SK-N-SH treated with all-trans-retinoic acid at 6 μM for 48 hours (cell line): ENCODE measurements around the gene MS4A4A.

Source experiments
- ATAC-seq: fragments of 200-7000 bp; cut with Tn5 transposase; 3 replicates; pipeline ENCODE4 v1.9.1; 2020; ENCODE audit warnings: mild to moderate bottlenecking, moderate library complexity
- ARNTL ChIP-seq: fragments of 450-650 bp; formaldehyde crosslinking; IDR thresholded peaks from 2 replicates; pipeline ENCODE4 v1.5.0; 2020; ENCODE audit warnings: low read depth, mild to moderate bottlenecking, moderate library complexity, borderline replicate concordance
- CSDC2 ChIP-seq: fragments of 250-450 bp; sonication (Bioruptor Pico); IDR thresholded peaks from 2 replicates; pipeline ENCODE4 v1.5.0; 2020; ENCODE audit warnings: mild to moderate bottlenecking, moderate library complexity
- ESRRG ChIP-seq: fragments of 250-450 bp; sonication (Bioruptor Pico); IDR thresholded peaks from 2 replicates; pipeline ENCODE4 v1.6.1; 2021; ENCODE audit warnings: mild to moderate bottlenecking
- ISL1 ChIP-seq: fragments of 250-450 bp; sonication (Bioruptor Pico); IDR thresholded peaks from 2 replicates; pipeline ENCODE4 v2.1.2; 2022; ENCODE audit warnings: mild to moderate bottlenecking, moderate library complexity
- OSR1 ChIP-seq: fragments of 250-450 bp; sonication (Bioruptor Pico); IDR thresholded peaks from 2 replicates; pipeline ENCODE4 v1.8.0; 2022; ENCODE audit warnings: moderate library complexity, mild to moderate bottlenecking, inconsistent platforms
- POU6F1 ChIP-seq: fragments of 250-450 bp; sonication (Bioruptor Pico); IDR thresholded peaks from 2 replicates; pipeline ENCODE4 v1.8.0; 2021; ENCODE audit warnings: low read depth, mild to moderate bottlenecking, moderate library complexity, borderline replicate concordance
- PPARA ChIP-seq: fragments of 250-450 bp; sonication (Bioruptor Pico); IDR thresholded peaks from 2 replicates; pipeline ENCODE4 v1.5.0; 2020; ENCODE audit warnings: mild to moderate bottlenecking, borderline replicate concordance
- RARB ChIP-seq: fragments of 250-450 bp; sonication (Bioruptor Pico); IDR thresholded peaks from 2 replicates; pipeline ENCODE4 v1.8.0; 2021; ENCODE audit warnings: mild to moderate bottlenecking, moderate library complexity
- TCF4 ChIP-seq: fragments of 250-450 bp; sonication (Bioruptor Pico); IDR thresholded peaks from 2 replicates; pipeline ENCODE4 v1.8.0; 2021; ENCODE audit warnings: mild to moderate bottlenecking, moderate library complexity, borderline replicate concordance
- ZC3H10 ChIP-seq: fragments of 250-450 bp; sonication (Bioruptor Pico); IDR thresholded peaks from 2 replicates; pipeline ENCODE4 v1.5.1; 2021; ENCODE audit warnings: mild to moderate bottlenecking, moderate library complexity
- ZFP3 ChIP-seq: fragments of 250-450 bp; sonication (Bioruptor Pico); IDR thresholded peaks from 2 replicates; pipeline ENCODE4 v1.5.0; 2020; ENCODE audit warnings: mild to moderate bottlenecking, moderate library complexity
- ZFP30 ChIP-seq: fragments of 450-650 bp; formaldehyde crosslinking; IDR thresholded peaks from 2 replicates; pipeline ENCODE4 v1.5.0; 2022; ENCODE audit warnings: mild to moderate bottlenecking, moderate library complexity
- ZNF565 ChIP-seq: fragments of 450-650 bp; formaldehyde crosslinking; conservative IDR thresholded peaks from 2 replicates; pipeline ENCODE4 v1.5.0; 2020; ENCODE audit warnings: low read depth, mild to moderate bottlenecking, moderate library complexity
- TF ChIP-seq, protein P1 (sequence below): fragments of 250-450 bp; sonication (Bioruptor Pico); IDR thresholded peaks from 2 replicates; pipeline ENCODE4 v1.5.1; 2021; ENCODE audit warnings: mild to moderate bottlenecking, moderate library complexity
- TF ChIP-seq, protein P2 (sequence below): fragments of 250-450 bp; sonication (Bioruptor Pico); IDR thresholded peaks from 2 replicates; pipeline ENCODE4 v1.5.1; 2020; ENCODE audit warnings: low read depth, mild to moderate bottlenecking, moderate library complexity
- TF ChIP-seq, protein P3 (sequence below): fragments of 250-450 bp; sonication (Bioruptor Pico); IDR thresholded peaks from 2 replicates; pipeline ENCODE4 v1.5.0; 2020; ENCODE audit warnings: mild to moderate bottlenecking, moderate library complexity

The MS4A4A gene

GRCh38 chr11:60336767-60337391, 56.4 kb downstream of the MS4A4A start:
- ATAC-seq, result no peak
- TF ChIP-seq ZFP3 (CRISPR knock-in tag), result no peak
- no peak for TF ChIP-seq ESRRG (CRISPR knock-in tag)
- no peak for TF ChIP-seq ARNTL (CRISPR knock-in tag)

DNA sequence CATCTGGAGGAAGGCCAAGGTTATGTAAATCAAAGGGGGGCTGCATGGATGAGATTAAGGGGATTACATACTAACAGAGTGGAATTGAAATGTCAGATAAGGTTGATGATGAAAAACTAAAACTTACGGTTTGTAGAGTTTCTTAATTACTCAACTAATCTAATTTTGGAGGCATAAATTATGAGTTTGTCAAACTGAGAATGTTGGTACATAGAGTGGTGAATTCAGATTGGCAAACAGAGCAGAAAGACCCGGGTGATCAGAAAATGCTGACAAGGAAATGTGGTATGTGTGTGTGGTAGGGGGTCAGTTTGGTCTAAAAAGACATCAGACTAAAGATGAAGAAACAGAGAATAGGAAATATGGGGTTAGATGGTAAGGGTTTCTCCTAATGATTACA, 57.6 kb downstream of the MS4A4A start:
- TF ChIP-seq TCF4 (CRISPR knock-in tag) (no peak), ISL1 (CRISPR knock-in tag) (no peak), ZFP3 (CRISPR knock-in tag) (no peak), ZFP30 (CRISPR knock-in tag) (no peak), ZNF565 (CRISPR knock-in tag) (no peak), OSR1 (no peak), ESRRG (CRISPR knock-in tag) (no peak), ARNTL (CRISPR knock-in tag) (no peak), RARB (CRISPR knock-in tag) (no peak), ZC3H10 (CRISPR knock-in tag) (no peak), PPARA (CRISPR knock-in tag) (no peak), CSDC2 (CRISPR knock-in tag) (no peak)
- TF ChIP-seq, protein P1, sequence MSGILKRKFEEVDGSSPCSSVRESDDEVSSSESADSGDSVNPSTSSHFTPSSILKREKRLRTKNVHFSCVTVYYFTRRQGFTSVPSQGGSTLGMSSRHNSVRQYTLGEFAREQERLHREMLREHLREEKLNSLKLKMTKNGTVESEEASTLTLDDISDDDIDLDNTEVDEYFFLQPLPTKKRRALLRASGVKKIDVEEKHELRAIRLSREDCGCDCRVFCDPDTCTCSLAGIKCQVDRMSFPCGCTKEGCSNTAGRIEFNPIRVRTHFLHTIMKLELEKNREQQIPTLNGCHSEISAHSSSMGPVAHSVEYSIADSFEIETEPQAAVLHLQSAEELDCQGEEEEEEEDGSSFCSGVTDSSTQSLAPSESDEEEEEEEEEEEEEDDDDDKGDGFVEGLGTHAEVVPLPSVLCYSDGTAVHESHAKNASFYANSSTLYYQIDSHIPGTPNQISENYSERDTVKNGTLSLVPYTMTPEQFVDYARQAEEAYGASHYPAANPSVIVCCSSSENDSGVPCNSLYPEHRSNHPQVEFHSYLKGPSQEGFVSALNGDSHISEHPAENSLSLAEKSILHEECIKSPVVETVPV, result no peak
- TF ChIP-seq, protein P2, sequence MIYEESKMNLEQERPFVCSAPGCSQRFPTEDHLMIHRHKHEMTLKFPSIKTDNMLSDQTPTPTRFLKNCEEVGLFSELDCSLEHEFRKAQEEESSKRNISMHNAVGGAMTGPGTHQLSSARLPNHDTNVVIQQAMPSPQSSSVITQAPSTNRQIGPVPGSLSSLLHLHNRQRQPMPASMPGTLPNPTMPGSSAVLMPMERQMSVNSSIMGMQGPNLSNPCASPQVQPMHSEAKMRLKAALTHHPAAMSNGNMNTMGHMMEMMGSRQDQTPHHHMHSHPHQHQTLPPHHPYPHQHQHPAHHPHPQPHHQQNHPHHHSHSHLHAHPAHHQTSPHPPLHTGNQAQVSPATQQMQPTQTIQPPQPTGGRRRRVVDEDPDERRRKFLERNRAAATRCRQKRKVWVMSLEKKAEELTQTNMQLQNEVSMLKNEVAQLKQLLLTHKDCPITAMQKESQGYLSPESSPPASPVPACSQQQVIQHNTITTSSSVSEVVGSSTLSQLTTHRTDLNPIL, result no peak
- TF ChIP-seq, protein P3, sequence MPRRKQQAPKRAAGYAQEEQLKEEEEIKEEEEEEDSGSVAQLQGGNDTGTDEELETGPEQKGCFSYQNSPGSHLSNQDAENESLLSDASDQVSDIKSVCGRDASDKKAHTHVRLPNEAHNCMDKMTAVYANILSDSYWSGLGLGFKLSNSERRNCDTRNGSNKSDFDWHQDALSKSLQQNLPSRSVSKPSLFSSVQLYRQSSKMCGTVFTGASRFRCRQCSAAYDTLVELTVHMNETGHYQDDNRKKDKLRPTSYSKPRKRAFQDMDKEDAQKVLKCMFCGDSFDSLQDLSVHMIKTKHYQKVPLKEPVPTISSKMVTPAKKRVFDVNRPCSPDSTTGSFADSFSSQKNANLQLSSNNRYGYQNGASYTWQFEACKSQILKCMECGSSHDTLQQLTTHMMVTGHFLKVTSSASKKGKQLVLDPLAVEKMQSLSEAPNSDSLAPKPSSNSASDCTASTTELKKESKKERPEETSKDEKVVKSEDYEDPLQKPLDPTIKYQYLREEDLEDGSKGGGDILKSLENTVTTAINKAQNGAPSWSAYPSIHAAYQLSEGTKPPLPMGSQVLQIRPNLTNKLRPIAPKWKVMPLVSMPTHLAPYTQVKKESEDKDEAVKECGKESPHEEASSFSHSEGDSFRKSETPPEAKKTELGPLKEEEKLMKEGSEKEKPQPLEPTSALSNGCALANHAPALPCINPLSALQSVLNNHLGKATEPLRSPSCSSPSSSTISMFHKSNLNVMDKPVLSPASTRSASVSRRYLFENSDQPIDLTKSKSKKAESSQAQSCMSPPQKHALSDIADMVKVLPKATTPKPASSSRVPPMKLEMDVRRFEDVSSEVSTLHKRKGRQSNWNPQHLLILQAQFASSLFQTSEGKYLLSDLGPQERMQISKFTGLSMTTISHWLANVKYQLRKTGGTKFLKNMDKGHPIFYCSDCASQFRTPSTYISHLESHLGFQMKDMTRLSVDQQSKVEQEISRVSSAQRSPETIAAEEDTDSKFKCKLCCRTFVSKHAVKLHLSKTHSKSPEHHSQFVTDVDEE (CRISPR knock-in tag), result no peak

GRCh38 chr11:60339356-60339755, 58.9 kb downstream of the MS4A4A start:
- TF ChIP-seq, protein P1, result no peak
- TF ChIP-seq ESRRG (CRISPR knock-in tag) (no peak), POU6F1 (no peak)
- TF ChIP-seq, protein P3 (CRISPR knock-in tag), result no peak
- no peak for ATAC-seq

More for the DNA sequence above, 57.6 kb downstream of the MS4A4A start:
- ATAC-seq, result no peak
